SK-N-MC (cell line): ENCODE data around the gene PCDH12.

Experiments
- DNase-seq: peaks from one replicate; pipeline ENCODE4 v3.0.0-alpha.2; 2011; ENCODE audit warnings: low read depth, low spot score
- H3K27ac ChIP-seq: fragments of 200-600 bp; sonication (generic); 2 replicates; pipeline ENCODE4 v1.5.1; 2016; ENCODE audit warnings: mixed run types
- H3K36me3 ChIP-seq: fragments of 200-600 bp; sonication (generic); 2 replicates; pipeline ENCODE4 v1.6.1; 2017; ENCODE audit warnings: antibody characterized with exemption, low read length, mixed read lengths; ENCODE audit not compliant: insufficient read depth
- H3K4me3 ChIP-seq: fragments of 200-600 bp; sonication (generic); 2 replicates; pipeline ENCODE4 v1.5.1; 2016
- H3K9ac ChIP-seq: fragments of 200-600 bp; sonication (generic); 2 replicates; pipeline ENCODE4 v1.8.0; 2017; ENCODE audit warnings: mixed run types, mixed read lengths; ENCODE audit not compliant: insufficient read length
- H3K9me3 ChIP-seq: fragments of 200-600 bp; sonication (generic); 2 replicates; pipeline ENCODE4 v1.6.1; 2017; ENCODE audit warnings: low read depth, mild to moderate bottlenecking, antibody characterized with exemption, low read length, moderate library complexity, mixed read lengths
- EZH2 ChIP-seq: fragments of 200-600 bp; sonication (generic); IDR thresholded peaks from one replicate; pipeline ENCODE4 v1.6.1; 2017; ENCODE audit warnings: antibody characterized with exemption
- FOXP2 ChIP-seq: optimal IDR thresholded peaks from 2 replicates; pipeline ENCODE3; 2011; ENCODE audit warnings: mild to moderate bottlenecking, moderate library complexity; ENCODE audit not compliant: insufficient read depth; ENCODE audit errors: extremely low read length, control extremely low read depth
- POLR2AphosphoS5 ChIP-seq: IDR thresholded peaks from 2 replicates; pipeline ENCODE4 v1.6.1; 2012; ENCODE audit warnings: mild to moderate bottlenecking, low read depth, low read length, borderline replicate concordance

Gene PCDH12

GRCh38 chr5:141914199-141914743 is 43.7 kb downstream of the PCDH12 start:
- TF ChIP-seq FOXP2 (no peak), POLR2AphosphoS5 (no peak), EZH2 (no peak)
- H3K4me3 ChIP-seq, result no peak overlapping the region; the same call in 1 of the 2 replicates
- no peaks in the 10 kb centered on the region for H3K9me3 ChIP-seq
- H3K27ac ChIP-seq, result no peak overlapping the region
- no peak overlapping the region for H3K9ac ChIP-seq
- no peak for DNase-seq
- H3K36me3 ChIP-seq, result no peaks in the 10 kb centered on the region

- H3K27ac ChIP-seq, result no peak overlapping the region
These were observed 44.3 kb downstream of the PCDH12 start for GRCh38 chr5:141913560-141914198.

GRCh38 chr5:141910271-141910673 is 47.7 kb downstream of the PCDH12 start:
- Histone ChIP-seq H3K9me3 (0 out of 2 replicates have a peak, but pooled peaks cover 2% of the 10 kb centered on the region), H3K36me3 (no peaks in the 10 kb centered on the region), H3K4me3 (no peak overlapping the region), H3K9ac (no peak overlapping the region), H3K27ac (no peak overlapping the region)
- no peak for TF ChIP-seq POLR2AphosphoS5
- no peak for TF ChIP-seq FOXP2
- no peak for TF ChIP-seq EZH2
- no peak for DNase-seq

More at GRCh38 chr5:141913560-141914198, 44.3 kb downstream of the PCDH12 start:
- TF ChIP-seq EZH2 (no peak), POLR2AphosphoS5 (no peak), FOXP2 (no peak)
- no peak overlapping the region; the same call in 1 of the 2 replicates for H3K4me3 ChIP-seq
- H3K36me3 ChIP-seq, result no peaks in the 10 kb centered on the region
- H3K9ac ChIP-seq, result no peak overlapping the region
- no peak for DNase-seq
- no peaks in the 10 kb centered on the region for H3K9me3 ChIP-seq

GRCh38 chr5:141909212-141909611 is 48.8 kb downstream of the PCDH12 start:
- Histone ChIP-seq H3K27ac (no peak overlapping the region), H3K9ac (no peak overlapping the region), H3K36me3 (no peaks in the 10 kb centered on the region), H3K9me3 (0 out of 2 replicates have a peak, but pooled peaks cover 2% of the 10 kb centered on the region), H3K4me3 (no peak overlapping the region)
- TF ChIP-seq FOXP2 (no peak), POLR2AphosphoS5 (no peak), EZH2 (no peak)
- no peak for DNase-seq

- no peak for DNase-seq
- Histone ChIP-seq H3K36me3 (no peaks in the 10 kb centered on the region), H3K27ac (no peak overlapping the region), H3K9me3 (0 out of 2 replicates have a peak, but pooled peaks cover 2% of the 10 kb centered on the region), H3K4me3 (no peak overlapping the region), H3K9ac (no peak overlapping the region)
- TF ChIP-seq EZH2 (no peak), POLR2AphosphoS5 (no peak), FOXP2 (no peak)
These were observed 49.2 kb downstream of the PCDH12 start for GRCh38 chr5:141908796-141909195.

GRCh38 chr5:141906972-141907371 is 51.0 kb downstream of the PCDH12 start:
- TF ChIP-seq EZH2, result no peak
- no peak for TF ChIP-seq POLR2AphosphoS5
- TF ChIP-seq FOXP2, result no peak
- Histone ChIP-seq H3K4me3 (no peak overlapping the region), H3K9me3 (0 out of 2 replicates have a peak, but pooled peaks cover 2% of the 10 kb centered on the region), H3K36me3 (no peaks in the 10 kb centered on the region), H3K9ac (no peak overlapping the region), H3K27ac (no peak overlapping the region)
- DNase-seq, result no peak

GRCh38 chr5:141906517-141906916 is 51.5 kb downstream of the PCDH12 start:
- TF ChIP-seq EZH2 (no peak), POLR2AphosphoS5 (no peak), FOXP2 (no peak)

GRCh38 chr5:141904551-141904950 is 53.5 kb downstream of the PCDH12 start:
- Histone ChIP-seq H3K9ac (no peak overlapping the region), H3K9me3 (0 out of 2 replicates have a peak, but pooled peaks cover 2% of the 10 kb centered on the region), H3K27ac (no peak overlapping the region), H3K4me3 (no peak overlapping the region), H3K36me3 (no peaks in the 10 kb centered on the region)
- no peak for DNase-seq
- TF ChIP-seq EZH2 (no peak), POLR2AphosphoS5 (no peak), FOXP2 (no peak)

More at GRCh38 chr5:141906517-141906916, 51.5 kb downstream of the PCDH12 start:
- DNase-seq, result no peak
- no peak overlapping the region for H3K4me3 ChIP-seq
- no peaks in the 10 kb centered on the region for H3K36me3 ChIP-seq
- H3K9me3 ChIP-seq, result 0 out of 2 replicates have a peak, but pooled peaks cover 2% of the 10 kb centered on the region
- H3K27ac ChIP-seq, result no peak overlapping the region
- H3K9ac ChIP-seq, result no peak overlapping the region

- H3K9me3 ChIP-seq, result 0 out of 2 replicates have a peak, but pooled peaks cover 2% of the 10 kb centered on the region
- TF ChIP-seq FOXP2, result no peak
- TF ChIP-seq EZH2, result no peak
- no peak for TF ChIP-seq POLR2AphosphoS5
- no peak overlapping the region for H3K9ac ChIP-seq
- DNase-seq, result no peak
- no peak overlapping the region for H3K4me3 ChIP-seq
- no peak overlapping the region for H3K27ac ChIP-seq
- H3K36me3 ChIP-seq, result no peaks in the 10 kb centered on the region
These were observed 54.7 kb downstream of the PCDH12 start for GRCh38 chr5:141903261-141903660.
